HG03045 (cell line): ENCODE measurements around the gene SIRT3.
A peak's percentile ranks its signal among the peaks of the same experiment; 100 is the strongest.
"Not testable (repeated sequence)": the region's sequence is repeated elsewhere in the genome, so short reads cannot be mapped to it uniquely, and the experiment has no call there.

Experiments used
- ATAC-seq: cut with Tn5 transposase; IDR thresholded peaks from one replicate; pipeline ENCODE4 v1.9.1; 2021; ENCODE audit warnings: mild to moderate bottlenecking, moderate library complexity; ENCODE audit not compliant: unreplicated experiment

Gene SIRT3

GRCh38 chr11:204587-205109 is 31.5 kb downstream of the SIRT3 start:
- ATAC-seq: no peak

DNA sequence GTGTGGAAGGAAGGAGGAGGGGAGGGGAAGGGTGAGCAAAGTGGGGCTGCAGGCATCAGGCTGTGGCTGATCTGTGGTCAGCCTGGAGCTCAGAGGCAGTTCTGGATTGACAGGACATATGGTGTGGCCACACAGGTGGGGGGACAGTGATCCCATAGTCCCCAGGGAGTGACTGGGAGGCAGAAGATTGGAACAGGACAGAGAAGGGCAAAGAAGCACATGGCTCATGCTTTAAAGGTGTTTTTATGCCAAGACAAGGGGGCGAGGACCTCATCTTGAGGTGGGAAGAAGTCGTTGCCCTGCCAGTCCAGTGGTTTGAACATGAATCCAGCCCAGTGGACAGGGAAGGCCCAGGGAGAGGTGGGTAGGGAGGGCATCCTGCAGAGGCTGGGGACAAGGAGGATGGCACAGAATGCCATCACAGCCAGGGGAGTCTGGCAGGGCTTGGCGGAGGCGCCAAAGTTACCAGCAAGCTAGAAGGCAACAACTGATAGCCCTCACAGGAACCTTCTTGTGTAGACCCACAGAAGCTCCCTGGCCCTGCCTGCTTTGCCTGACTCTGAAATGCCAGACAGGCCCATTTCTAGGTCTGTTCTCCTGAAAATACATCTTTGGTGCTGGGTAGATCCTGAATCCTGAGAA is 32.1 kb downstream of the SIRT3 start:
- no peak for ATAC-seq

GRCh38 chr11:203056-203944 is 32.8 kb downstream of the SIRT3 start:
- no peak for ATAC-seq

DNA sequence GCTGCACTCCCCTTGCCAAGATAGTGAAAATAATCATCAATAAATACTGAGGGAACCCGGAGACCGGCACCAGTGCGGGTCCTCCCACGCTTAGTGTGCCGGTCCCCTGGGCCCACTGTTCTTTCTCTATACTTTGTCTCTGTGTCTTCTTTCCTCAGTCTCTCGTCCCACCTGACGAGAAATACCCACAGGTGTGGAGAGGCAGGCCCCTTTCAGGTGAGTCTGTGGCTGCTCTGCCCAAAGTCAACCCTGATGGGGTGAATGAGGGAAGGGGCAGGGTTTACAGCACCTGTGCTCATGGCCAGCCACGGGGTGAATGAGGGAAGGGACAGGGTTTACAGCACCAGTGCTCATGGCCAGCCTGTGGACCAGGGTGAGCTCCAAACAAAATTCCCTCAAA is 33.7 kb downstream of the SIRT3 start:
- no peak for ATAC-seq

DNA sequence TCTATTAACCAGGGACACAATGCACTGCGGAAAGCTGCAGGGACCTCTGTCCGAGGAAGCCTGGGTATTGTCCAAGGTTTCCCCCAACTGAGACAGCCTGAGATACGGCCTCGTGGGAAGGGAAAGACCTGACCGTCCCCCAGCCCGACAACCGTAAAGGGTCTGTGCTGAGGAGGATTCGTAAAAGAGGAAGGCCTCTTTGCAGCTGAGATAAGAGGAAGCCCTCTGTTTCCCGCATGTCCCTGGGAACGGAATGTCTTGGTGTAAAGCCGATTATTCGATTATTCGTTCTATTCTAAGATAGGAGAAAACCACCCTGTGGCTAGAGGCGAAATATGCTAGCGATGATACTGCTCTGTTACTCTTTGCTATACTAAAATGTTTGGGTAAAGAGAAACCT is 34.2 kb downstream of the SIRT3 start:
- ATAC-seq: no peak

- no peak for ATAC-seq
Observed at GRCh38 chr11:200224-201003, 35.7 kb downstream of the SIRT3 start.

GRCh38 chr11:199782-200181 is 36.4 kb downstream of the SIRT3 start:
- ATAC-seq: no peak

DNA sequence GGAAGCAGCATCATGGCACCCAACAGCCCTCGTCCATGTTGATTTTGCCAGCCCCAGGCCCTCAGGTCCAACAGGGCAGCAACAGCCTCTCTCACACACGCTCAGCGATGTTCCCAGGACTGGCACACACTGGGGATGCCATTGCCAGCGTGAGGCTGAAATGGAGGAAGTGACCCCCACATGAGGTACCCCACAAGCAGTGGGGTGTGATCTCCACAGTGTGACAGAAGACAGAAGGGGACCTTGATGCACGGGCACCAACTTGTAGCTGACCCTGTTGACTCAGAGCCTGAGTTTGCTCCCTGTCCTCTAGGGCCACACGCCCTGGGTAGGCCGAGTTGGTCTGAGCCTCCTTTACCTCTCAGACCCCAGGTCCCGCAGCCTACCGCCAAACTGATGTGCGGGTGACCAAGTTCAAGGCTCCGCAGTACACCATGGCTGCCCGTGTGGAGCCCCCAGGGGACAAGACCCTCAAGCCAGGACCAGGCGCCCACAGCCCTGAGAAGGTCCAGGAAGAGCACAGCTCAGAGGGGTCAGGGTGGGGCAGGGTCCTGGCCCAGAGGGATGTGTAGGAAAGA is 37.0 kb downstream of the SIRT3 start:
- no peak for ATAC-seq

DNA sequence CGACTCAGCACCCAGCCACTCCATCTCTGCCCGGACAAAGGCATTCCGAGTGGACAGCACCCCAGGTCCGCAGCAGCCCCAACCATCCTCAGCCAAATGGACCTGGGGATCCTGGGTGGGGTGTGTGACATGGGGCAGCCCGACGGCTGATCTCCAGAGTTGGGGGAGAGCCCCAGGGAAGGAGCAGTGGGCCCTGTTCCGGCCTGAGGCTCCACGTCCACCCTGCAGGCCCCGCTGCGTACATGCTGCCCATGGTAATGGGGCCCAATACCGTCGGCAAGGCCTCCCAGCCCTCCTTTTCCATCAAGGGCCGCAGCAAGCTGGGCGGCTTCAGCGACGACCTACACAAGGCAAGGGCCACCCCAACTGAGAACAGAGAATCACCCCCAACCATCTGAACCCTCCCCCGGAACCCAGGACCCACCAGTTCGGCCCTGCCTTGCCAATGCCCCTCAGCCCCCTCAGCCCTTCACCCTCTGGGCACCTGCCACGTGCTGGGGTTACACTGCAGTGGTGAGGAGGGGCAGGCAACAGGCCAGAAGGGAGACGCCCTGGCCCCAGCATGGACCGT is 37.8 kb downstream of the SIRT3 start:
- no peak for ATAC-seq

DNA sequence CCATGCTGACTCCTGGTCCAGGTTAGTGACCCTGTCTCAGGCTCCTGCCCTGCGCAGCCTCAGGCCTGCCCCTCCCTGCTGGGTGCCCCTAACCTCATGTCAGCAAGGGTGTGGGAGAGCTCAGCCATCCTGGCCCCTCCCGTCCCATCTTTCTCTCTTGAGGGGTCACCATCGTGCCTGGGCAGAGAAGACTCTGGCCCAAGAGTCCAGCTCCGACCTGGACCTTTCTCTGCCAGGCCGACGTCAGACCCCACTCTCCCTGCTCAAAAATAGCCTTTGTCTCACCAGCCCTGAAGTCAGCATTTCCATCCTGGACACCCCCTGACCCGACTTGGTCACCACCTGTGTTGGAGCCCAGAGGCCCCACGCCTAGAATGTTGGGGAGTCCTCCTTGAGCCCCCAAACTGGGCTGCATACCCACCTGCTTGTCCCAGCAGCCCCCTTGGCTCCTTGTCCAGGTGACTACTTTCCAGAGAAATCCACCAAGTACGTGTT is 38.4 kb downstream of the SIRT3 start:
- ATAC-seq: no peak

DNA sequence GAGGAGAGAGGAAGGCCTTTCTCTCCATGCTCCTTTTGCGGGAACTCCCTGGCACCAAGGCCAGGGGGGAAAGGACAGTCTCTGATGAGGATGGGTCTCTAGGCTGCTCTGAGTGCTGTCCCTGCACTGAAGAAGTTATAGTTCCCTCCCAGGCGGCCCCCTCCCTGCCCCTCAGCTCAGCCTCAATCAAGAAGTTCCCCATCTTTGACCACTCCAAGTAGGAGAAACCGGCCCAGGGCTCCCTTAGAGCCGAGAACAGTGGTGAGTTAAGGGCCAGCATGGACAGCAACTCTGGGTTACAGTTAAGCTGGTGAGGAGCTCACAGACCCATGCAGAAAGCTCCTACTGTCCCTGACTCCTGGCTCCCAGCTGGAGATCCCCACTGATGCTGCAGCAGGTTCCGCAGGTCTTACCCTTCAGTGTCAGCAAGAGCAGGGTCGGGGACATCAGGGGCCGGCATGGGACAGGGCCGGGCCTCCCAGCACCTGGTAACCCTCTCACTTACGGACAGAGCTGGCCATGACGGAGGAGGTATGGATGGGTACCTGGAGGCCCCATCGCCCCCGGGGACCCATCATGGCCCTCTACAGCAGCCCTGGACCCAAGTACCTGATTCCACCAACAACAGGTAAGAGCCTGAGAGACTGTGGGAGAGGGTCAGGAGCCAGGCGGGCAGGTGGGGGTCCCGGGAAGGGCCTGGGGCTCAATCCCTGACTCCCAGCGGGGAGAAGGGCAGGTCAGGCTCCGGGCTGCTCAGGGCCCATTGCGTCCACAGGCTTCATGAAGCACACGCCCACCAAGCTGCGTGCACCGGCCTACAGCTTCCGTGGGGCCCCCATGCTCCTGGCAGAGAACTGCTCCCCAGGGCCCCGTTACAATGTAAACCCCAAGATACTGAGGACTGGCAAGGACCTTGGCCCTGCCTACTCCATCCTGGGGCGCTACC is 39.1 kb downstream of the SIRT3 start:
- ATAC-seq: no peak

- not testable (repeated sequence) for ATAC-seq
Observed at GRCh38 chr11:193481-193880, 42.7 kb downstream of the SIRT3 start.

DNA sequence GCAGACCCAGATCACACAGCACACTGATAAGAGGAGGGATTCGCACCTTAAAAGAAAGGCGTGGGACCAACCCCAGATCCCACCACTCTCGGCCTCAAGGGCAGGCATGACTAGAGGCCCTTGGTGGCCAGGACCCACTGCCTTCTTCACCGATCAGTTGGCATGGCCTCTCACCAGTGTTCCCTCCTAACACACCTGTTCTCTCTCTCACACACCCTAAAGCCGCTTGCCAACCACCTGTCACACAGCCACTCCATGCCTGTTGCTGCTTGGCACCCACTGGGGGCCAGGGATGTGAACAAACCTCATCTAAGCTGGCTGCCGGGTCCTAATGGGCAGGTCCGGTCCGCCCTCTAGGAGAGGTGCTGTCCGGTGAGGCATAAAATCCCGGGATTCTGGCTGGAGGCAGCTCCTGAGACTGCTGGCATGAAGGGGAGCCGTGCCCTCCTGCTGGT is 43.4 kb downstream of the SIRT3 start, which contains the start of gene SCGB1C1:
Gene SCGB1C1 (plus strand): TSS at position 405 of the 455 bp plus-strand sequence. CDS start 22 bp downstream, at position 427.
- ATAC-seq: not testable (repeated sequence)

GRCh38 chr11:191490-192478 is 44.4 kb downstream of the SIRT3 start:
- not testable (repeated sequence) for ATAC-seq

- ATAC-seq: not testable (repeated sequence)
Observed at GRCh38 chr11:190546-190945, 45.6 kb downstream of the SIRT3 start.

GRCh38 chr11:189843-190311 is 46.3 kb downstream of the SIRT3 start:
- ATAC-seq: peak; percentile 77

- ATAC-seq: peak; percentile 19
Observed at GRCh38 chr11:189200-189783, 46.9 kb downstream of the SIRT3 start.
